Globus pallidus (tissue), 1 donor: Measurements from ENCODE around the gene DDX54.

ENCODE experiments used
- DNase-seq: peaks from one replicate; pipeline ENCODE4 v3.0.0-alpha.2; 2015; ENCODE audit warnings: low spot score

Gene DDX54

GRCh38 chr12:113190761-113191160, 5.5 kb upstream of the DDX54 start:
- no peak for DNase-seq

DNA sequence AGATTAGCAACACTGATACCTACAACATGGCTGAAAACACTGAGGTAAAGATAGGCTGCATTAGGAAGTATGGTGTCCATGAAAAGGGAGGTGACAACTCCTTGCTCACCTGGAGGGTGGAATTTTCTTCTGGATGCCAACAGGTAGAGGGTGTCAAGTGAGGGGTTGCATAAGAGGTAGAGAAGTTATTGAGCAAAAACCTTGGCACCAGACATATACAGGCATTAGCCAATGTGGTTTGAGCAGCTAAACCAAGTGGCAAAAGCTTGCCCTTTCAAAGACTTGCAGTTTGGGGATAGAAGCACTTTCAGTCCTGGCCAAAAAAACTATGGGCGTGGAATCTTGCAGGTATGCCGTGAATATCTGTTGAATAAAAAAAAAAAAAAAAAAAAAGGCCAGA, 4.1 kb upstream of the DDX54 start:
- DNase-seq: no peak

DNA sequence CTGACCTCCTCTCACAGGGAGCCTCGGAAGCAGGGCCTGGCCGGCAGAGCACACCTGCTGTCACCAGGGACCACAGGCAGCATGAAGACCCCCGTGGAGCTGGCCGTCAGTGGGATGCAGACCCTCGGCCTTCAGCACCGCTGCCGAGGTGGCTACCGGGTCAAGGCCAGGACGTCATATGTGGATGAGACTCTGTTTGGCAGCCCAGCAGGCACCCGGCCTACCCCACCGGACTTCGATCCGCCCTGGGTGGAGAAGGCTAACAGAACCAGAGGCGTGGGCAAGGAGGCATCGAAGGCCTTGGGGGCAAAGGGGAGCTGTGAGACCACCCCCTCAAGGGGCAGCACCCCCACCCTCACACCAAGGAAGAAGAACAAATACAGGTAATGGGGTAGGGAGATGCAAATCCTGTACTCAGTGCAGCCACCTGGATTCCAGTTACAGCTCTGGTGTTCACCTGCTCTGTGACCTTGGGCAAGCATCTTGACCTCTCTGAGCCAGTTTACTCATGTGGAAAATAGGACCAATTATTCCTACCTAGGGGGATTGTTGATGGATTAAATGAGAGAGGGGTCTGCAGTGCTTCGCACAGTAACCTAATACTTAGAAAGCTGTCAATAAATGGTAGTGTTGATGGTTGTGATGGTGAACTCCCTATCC, 1.5 kb upstream of the DDX54 start:
- DNase-seq: no peak

DNA sequence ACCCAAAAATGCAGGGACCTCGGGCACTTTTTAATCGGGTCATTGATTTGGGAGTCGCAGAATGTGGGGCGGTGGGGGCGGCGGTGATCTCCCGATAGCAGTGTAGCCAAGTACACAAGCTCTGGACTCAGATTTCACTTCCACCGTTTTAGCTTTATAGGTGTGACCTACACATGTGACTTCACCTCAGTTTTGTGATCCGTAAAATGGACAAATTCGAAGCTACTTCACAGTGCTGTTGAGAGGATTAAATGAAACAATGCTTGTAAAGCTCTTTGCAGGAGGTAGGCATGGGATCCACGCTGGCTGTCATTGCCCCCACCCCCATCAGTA, 721 bp upstream of the DDX54 start:
- DNase-seq: no peak

GRCh38 chr12:113184900-113185179, 438 bp downstream of the DDX54 start:
- DNase-seq: peak; percentile 81

- DNase-seq: no peak
Measured at GRCh38 chr12:113184098-113184899, 979 bp downstream of the DDX54 start.

- no peak for DNase-seq
Measured at GRCh38 chr12:113183030-113183589, 2.2 kb downstream of the DDX54 start.

DNA sequence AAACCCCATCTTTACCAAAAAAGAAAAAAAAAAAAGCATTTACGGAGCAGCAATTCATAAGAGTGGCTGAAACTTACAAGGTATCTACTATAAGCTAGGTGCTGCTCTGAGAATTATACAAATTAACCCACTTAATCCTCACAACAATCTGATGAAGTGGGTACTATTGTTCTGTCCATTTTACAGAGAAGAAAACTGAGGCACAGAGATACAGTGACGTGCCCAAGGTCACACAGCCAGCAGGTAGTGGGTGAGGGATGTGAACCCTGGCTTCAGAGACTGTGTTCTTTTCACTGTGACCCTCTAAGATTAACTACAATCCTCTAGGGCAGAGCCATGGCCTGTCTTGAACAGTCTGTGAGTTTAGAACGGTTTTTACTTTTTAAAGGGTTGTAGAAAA, 3.3 kb downstream of the DDX54 start:
- DNase-seq: no peak

- no peak for DNase-seq
Measured at GRCh38 chr12:113180333-113180732, 4.9 kb downstream of the DDX54 start.

- DNase-seq: no peak
Measured at GRCh38 chr12:113179023-113179422, 6.3 kb downstream of the DDX54 start.

GRCh38 chr12:113174461-113175384, 10.6 kb downstream of the DDX54 start:
- DNase-seq: peak; percentile 51

- no peak for DNase-seq
Measured at GRCh38 chr12:113173081-113173698, 12.1 kb downstream of the DDX54 start.

DNA sequence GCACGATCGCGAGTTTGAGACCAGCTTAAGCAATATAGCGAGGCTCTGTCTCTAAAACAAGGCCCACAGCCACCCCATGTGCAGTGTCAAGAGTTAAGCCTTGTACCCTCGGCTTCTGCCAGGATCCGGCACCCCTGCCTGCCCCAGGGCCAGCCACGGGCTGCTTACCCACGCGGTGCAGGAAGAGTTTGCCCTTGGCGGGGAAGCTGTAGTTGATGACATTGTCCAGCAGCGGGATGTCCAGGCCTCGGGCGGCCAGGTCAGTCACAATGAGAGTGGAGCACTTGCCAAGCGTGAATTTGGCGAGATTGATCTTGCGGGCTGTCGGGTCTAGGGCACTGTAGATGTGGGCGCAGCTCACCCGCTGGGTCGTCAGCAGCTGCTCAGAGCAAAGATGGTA, 13.1 kb downstream of the DDX54 start:
- no peak for DNase-seq

GRCh38 chr12:113171543-113171942, 13.7 kb downstream of the DDX54 start:
- DNase-seq: no peak

DNA sequence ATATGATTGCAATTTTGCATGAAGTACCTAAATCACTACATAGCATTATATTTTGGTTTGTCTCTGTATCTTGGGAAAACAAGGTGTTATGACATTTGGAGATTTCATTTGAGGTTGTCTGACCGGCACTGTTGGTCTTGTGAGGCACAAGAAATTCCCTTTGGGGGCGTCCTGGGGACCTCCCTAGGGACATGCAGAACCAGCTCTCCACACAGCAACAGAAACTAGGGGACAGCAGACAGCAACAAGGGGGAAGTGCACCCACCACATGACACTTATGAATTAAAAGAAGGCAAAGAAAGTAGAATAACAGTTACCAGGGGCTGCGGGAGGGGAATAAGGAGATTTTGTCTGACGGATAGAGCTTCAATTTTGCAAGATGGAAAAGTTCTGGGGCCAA, 14.4 kb downstream of the DDX54 start:
- DNase-seq: no peak

- no peak for DNase-seq
Measured at GRCh38 chr12:113170457-113170856, 14.8 kb downstream of the DDX54 start.

- no peak for DNase-seq
Measured at GRCh38 chr12:113169697-113170096, 15.6 kb downstream of the DDX54 start.

GRCh38 chr12:113167868-113168267, 17.4 kb downstream of the DDX54 start:
- DNase-seq: no peak

DNA sequence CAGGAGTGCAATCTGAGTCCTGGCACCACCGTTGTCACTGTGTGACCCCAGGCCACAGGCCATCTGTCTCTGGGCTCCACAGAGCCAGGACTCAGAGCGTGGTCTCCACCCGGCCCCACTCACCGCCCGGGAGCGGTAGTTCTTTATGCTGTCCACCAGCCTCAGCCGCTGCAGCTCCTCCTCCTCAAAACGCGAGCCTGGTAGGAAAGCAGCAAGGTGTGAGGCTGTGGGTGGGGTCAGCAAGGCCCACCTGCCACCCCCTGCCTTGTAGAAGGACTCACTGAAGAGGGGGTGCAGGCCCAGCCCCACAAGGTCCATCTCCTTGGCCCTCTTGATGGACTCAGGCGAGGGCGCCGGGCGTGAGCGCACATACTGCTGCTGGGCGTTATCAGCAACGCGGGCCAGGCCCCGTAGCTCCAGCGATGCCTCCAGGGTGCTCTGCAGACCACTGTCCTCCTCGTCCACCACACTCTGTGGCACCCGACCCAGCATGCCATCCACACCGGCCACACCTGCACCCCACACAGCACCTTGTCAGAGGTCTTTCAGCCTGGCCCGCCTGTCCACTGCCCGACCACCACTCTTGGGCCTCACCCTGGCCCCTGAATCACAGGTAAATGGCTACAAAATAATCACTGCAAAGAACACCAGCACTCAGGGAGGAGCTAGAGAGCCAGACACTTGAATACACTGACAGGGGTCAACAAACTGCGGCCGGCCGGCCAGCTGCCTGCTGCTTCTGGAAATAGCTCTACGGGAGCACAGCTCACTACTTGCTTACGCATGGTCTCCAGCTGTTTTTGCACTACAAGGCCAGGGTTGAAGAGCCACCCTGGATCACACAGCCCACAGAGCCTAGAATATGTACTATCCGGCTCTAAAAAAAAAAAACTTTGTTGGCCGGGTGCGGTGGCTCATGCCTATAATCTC, 19.5 kb downstream of the DDX54 start:
- no peak for DNase-seq

DNA sequence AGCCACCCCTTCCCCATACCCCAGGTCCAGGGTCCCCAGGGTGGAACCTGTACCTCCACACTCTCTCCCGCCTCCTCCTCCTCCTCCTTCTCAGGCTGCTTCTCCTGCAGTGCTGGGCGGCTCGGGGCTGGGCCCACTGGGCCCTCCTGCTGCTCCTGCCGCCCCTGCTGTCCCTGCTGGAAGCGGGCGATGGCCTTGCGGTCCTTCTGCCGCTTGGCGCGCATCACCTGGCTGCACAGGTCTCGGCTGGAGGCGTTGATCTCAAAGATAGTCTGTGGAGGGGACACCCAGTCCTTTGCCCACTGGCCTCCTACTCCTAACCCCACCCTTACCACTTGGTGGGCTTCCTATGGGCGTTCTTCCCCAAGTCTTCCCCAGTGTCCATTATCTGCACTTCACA, 21.3 kb downstream of the DDX54 start:
- DNase-seq: no peak

- DNase-seq: no peak
Measured at GRCh38 chr12:113163030-113163360, 22.3 kb downstream of the DDX54 start.
